ENCODE data around the gene SLC39A7. TPM values are rescaled to one million over a fixed set of nuclear protein-coding genes. Genes with fewer than 3 reads are reported as not detected.

SLC39A7 gene
- total and polyA plus RNA-seq, 9 donors: 66.1 to 136 (median 92.0) TPM

DNA sequence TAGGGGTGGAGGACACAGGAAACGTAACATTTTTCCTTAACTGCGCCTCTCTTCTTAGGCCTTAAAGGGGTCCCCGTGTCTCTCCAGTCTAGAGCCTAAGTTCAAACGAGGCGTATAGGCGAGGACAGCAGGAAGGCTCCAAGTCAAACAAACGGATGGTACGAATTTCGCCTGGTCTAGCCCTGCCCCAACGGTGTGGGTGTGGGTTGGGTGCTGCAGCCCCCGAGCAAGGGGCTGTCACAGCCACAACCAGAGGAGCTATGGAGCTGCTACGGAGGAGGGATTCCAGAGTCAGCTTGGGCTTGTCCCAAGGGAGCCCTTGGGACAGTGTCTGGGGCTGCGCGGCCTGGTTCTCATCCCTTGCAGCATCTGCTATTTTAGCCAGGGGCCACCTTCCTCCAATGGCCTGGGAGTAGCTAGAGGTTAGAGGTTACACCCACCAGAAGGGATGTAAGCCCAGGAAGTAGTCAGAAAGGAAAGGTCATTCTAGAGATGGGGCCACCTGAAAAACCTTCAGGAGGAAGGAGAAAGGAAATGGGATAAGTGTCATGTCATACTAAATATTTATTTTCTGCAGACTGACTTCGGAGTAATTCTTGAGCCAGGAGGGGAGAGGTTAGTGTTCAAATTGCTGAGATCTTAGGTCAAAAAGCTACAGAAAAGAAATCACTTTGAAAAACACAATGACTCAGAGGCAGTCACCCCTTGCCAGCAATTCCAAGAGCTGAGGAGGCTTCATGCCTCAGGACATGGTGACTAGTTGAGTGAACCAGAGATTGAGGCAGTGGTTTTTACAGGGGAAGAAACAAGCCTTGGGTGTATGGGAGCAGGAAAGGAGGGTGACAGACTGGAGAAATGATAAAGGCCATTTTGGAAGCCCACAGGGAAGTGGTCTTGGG is 49.3 kb downstream of the SLC39A7 start:
- Histone ChIP-seq H3K9me3 (replicated peaks; ENCODE audit: control insufficient read depth, low read depth, low read length) (no peaks in the 10 kb centered on the region), H3K4me3 (ENCODE audit: low read length) (peak overlapping the region; percentile 65), H3K27me3 (ENCODE audit: control insufficient read depth, insufficient read depth, low read length) (peaks cover 8% of the 10 kb centered on the region), H3K36me3 (ENCODE audit: control insufficient read depth, insufficient read depth, low read length) (peaks cover 17% of the 10 kb centered on the region), H3K4me1 (ENCODE audit: control insufficient read depth, insufficient read depth, low read length) (peaks cover 25% of the 10 kb centered on the region), H3K27ac (ENCODE audit: low read length) (peak overlapping the region; percentile 91)
- WGBS (ENCODE audit: insufficient coverage): 9% methylated on average over 12 of the region's 15 CpGs
- DNase-seq: peak; percentile 45

DNA sequence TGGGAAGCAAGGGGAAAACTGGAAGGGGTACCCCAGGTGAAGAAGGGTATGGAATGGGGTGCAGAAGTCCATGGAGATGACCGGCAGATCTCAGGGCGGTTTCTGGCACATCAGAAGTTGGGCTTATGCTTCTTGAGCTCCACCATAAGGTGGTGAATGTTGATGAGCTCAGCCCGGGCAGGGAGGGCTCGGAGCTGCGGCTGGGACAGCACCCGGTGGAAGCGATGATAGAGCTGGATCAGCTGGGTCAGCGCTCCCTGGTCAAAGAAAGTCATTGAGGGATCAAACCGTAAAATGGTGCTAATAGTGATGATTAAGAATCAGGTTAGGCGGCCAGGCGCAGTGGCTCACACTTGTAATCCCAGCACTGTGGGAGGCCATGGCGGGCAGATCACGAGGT is 50.1 kb downstream of the SLC39A7 start:
- no peaks in the 10 kb centered on the region for H3K9me3 ChIP-seq (replicated peaks; ENCODE audit: control insufficient read depth, low read depth, low read length)
- WGBS (ENCODE audit: insufficient coverage): 92% methylated on average over 10 of the region's 13 CpGs
- DNase-seq: no peak
- H3K4me3 ChIP-seq (ENCODE audit: low read length): no peak overlapping the region
- no peak overlapping the region for H3K27ac ChIP-seq (ENCODE audit: low read length)
- peaks cover 17% of the 10 kb centered on the region for H3K36me3 ChIP-seq (ENCODE audit: control insufficient read depth, insufficient read depth, low read length)
- peaks cover 25% of the 10 kb centered on the region for H3K4me1 ChIP-seq (ENCODE audit: control insufficient read depth, insufficient read depth, low read length)
- H3K27me3 ChIP-seq (ENCODE audit: control insufficient read depth, insufficient read depth, low read length): peaks cover 8% of the 10 kb centered on the region

- Histone ChIP-seq H3K9me3 (replicated peaks; ENCODE audit: control insufficient read depth, low read depth, low read length) (no peaks in the 10 kb centered on the region), H3K4me1 (ENCODE audit: control insufficient read depth, insufficient read depth, low read length) (peaks cover 25% of the 10 kb centered on the region), H3K4me3 (ENCODE audit: low read length) (no peak overlapping the region), H3K27me3 (ENCODE audit: control insufficient read depth, insufficient read depth, low read length) (peaks cover 4% of the 10 kb centered on the region), H3K27ac (ENCODE audit: low read length) (no peak overlapping the region), H3K36me3 (ENCODE audit: control insufficient read depth, insufficient read depth, low read length) (peaks cover 17% of the 10 kb centered on the region)
- no peak for DNase-seq
- WGBS (ENCODE audit: insufficient coverage): 93% methylated on average over 6 of the region's 6 CpGs
These were observed 50.8 kb downstream of the SLC39A7 start for GRCh38 chr6:33251395-33252012.

- Histone ChIP-seq H3K9me3 (replicated peaks; ENCODE audit: control insufficient read depth, low read depth, low read length) (no peaks in the 10 kb centered on the region), H3K4me1 (ENCODE audit: control insufficient read depth, insufficient read depth, low read length) (peaks cover 24% of the 10 kb centered on the region), H3K4me3 (ENCODE audit: low read length) (no peak overlapping the region), H3K27ac (ENCODE audit: low read length) (no peak overlapping the region), H3K27me3 (ENCODE audit: control insufficient read depth, insufficient read depth, low read length) (peaks cover 2% of the 10 kb centered on the region), H3K36me3 (ENCODE audit: control insufficient read depth, insufficient read depth, low read length) (peaks cover 25% of the 10 kb centered on the region)
- no peak for DNase-seq
These were observed 52.1 kb downstream of the SLC39A7 start for GRCh38 chr6:33252759-33253158.

Other genes starting within 250 kb of the SLC39A7 start
- 4.2 TPM for gene HLA-DMA, start 247.8 kb upstream of the SLC39A7 start, total RNA-seq
- gene HLA-DMA, start 247.8 kb upstream of the SLC39A7 start, polyA plus RNA-seq (ENCODE audit: insufficient read depth in 1 of 8, insufficient read length in 8 of 8, low replicate concordance in 1 of 8): 1 to 10 TPM; 2.6 to 6.9 (median 4.3) TPM
- gene BRD2, start 232.3 kb upstream of the SLC39A7 start, total RNA-seq: 86.8 TPM
- gene BRD2, start 232.3 kb upstream of the SLC39A7 start, polyA plus RNA-seq (ENCODE audit: insufficient read depth in 1 of 8, insufficient read length in 8 of 8, low replicate concordance in 1 of 8): 100 to 1,000 TPM; 141 to 169 (median 162) TPM
- gene HLA-DOA, start 191.3 kb upstream of the SLC39A7 start, total RNA-seq: 1.5 TPM
- 1 to 10 TPM; 1.2 to 3.9 (median 2.2) TPM for gene HLA-DOA, start 191.3 kb upstream of the SLC39A7 start, polyA plus RNA-seq (ENCODE audit: insufficient read depth in 1 of 8, insufficient read length in 8 of 8, low replicate concordance in 1 of 8)
- 18.6 TPM for gene HLA-DPA1, start 127.2 kb upstream of the SLC39A7 start, total RNA-seq
- 10 to 100 TPM; 11.4 to 18.7 (median 14.3) TPM for gene HLA-DPA1, start 127.2 kb upstream of the SLC39A7 start, polyA plus RNA-seq (ENCODE audit: insufficient read depth in 1 of 8, insufficient read length in 8 of 8, low replicate concordance in 1 of 8)
- gene HLA-DPB1, start 124.9 kb upstream of the SLC39A7 start, total RNA-seq: 12.1 TPM
- 10 to 100 TPM in 5 of 8 donors, 1 to 10 TPM in 3; 7.9 to 15.8 (median 11.1) TPM for gene HLA-DPB1, start 124.9 kb upstream of the SLC39A7 start, polyA plus RNA-seq (ENCODE audit: insufficient read depth in 1 of 8, insufficient read length in 8 of 8, low replicate concordance in 1 of 8)
- 172 TPM for gene COL11A2, start 8.4 kb upstream of the SLC39A7 start, total RNA-seq
- 100 to 1,000 TPM in 2 of 8 donors, 10 to 100 TPM in 6; 35.8 to 245 (median 53.2) TPM for gene COL11A2, start 8.4 kb upstream of the SLC39A7 start, polyA plus RNA-seq (ENCODE audit: insufficient read depth in 1 of 8, insufficient read length in 8 of 8, low replicate concordance in 1 of 8)
- gene RXRB, start 202 bp upstream of the SLC39A7 start, total RNA-seq: 22.9 TPM
- gene RXRB, start 202 bp upstream of the SLC39A7 start, polyA plus RNA-seq (ENCODE audit: insufficient read depth in 1 of 8, insufficient read length in 8 of 8, low replicate concordance in 1 of 8): 10 to 100 TPM; 38.2 to 44.4 (median 40.8) TPM
- gene HSD17B8, start 3.8 kb downstream of the SLC39A7 start, total RNA-seq: 12.1 TPM
- gene HSD17B8, start 3.8 kb downstream of the SLC39A7 start, polyA plus RNA-seq (ENCODE audit: insufficient read depth in 1 of 8, insufficient read length in 8 of 8, low replicate concordance in 1 of 8): 10 to 100 TPM in 6 of 8 donors, 1 to 10 TPM in 2; 7.8 to 15.1 (median 11.0) TPM
- 22.8 TPM for gene RING1, start 7.6 kb downstream of the SLC39A7 start, total RNA-seq
- gene RING1, start 7.6 kb downstream of the SLC39A7 start, polyA plus RNA-seq (ENCODE audit: insufficient read depth in 1 of 8, insufficient read length in 8 of 8, low replicate concordance in 1 of 8): 10 to 100 TPM; 33.6 to 46.6 (median 38.7) TPM
- 26.1 TPM for gene VPS52, start 71.0 kb downstream of the SLC39A7 start, total RNA-seq
- 10 to 100 TPM; 31.8 to 52.1 (median 36.7) TPM for gene VPS52, start 71.0 kb downstream of the SLC39A7 start, polyA plus RNA-seq (ENCODE audit: insufficient read depth in 1 of 8, insufficient read length in 8 of 8, low replicate concordance in 1 of 8)
- gene RPS18, start 71.2 kb downstream of the SLC39A7 start, total RNA-seq: 7,994 TPM
- 1,000 to 10,000 TPM; 4,705 to 6,376 (median 5,238) TPM for gene RPS18, start 71.2 kb downstream of the SLC39A7 start, polyA plus RNA-seq (ENCODE audit: insufficient read depth in 1 of 8, insufficient read length in 8 of 8, low replicate concordance in 1 of 8)
- 2.2 TPM for gene B3GALT4, start 76.3 kb downstream of the SLC39A7 start, total RNA-seq
- gene B3GALT4, start 76.3 kb downstream of the SLC39A7 start, polyA plus RNA-seq (ENCODE audit: insufficient read depth in 1 of 8, insufficient read length in 8 of 8, low replicate concordance in 1 of 8): 1 to 10 TPM; 1.5 to 2.6 (median 1.9) TPM
- 50.1 TPM for gene WDR46, start 88.4 kb downstream of the SLC39A7 start, total RNA-seq
- gene WDR46, start 88.4 kb downstream of the SLC39A7 start, polyA plus RNA-seq (ENCODE audit: insufficient read depth in 1 of 8, insufficient read length in 8 of 8, low replicate concordance in 1 of 8): 10 to 100 TPM; 60.9 to 81.5 (median 74.5) TPM
- 41.4 TPM for gene PFDN6, start 88.7 kb downstream of the SLC39A7 start, total RNA-seq
- 10 to 100 TPM; 45.9 to 57.6 (median 49.4) TPM for gene PFDN6, start 88.7 kb downstream of the SLC39A7 start, polyA plus RNA-seq (ENCODE audit: insufficient read depth in 1 of 8, insufficient read length in 8 of 8, low replicate concordance in 1 of 8)
- 28.4 TPM for gene RGL2, start 98.1 kb downstream of the SLC39A7 start, total RNA-seq
- gene RGL2, start 98.1 kb downstream of the SLC39A7 start, polyA plus RNA-seq (ENCODE audit: insufficient read depth in 1 of 8, insufficient read length in 8 of 8, low replicate concordance in 1 of 8): 10 to 100 TPM; 51.0 to 68.3 (median 57.1) TPM
- gene TAPBP, start 113.2 kb downstream of the SLC39A7 start, total RNA-seq: 16.0 TPM
- gene TAPBP, start 113.2 kb downstream of the SLC39A7 start, polyA plus RNA-seq (ENCODE audit: insufficient read depth in 1 of 8, insufficient read length in 8 of 8, low replicate concordance in 1 of 8): 10 to 100 TPM; 16.7 to 28.4 (median 21.9) TPM
- 14.0 TPM for gene ZBTB22, start 116.9 kb downstream of the SLC39A7 start, total RNA-seq
- 10 to 100 TPM; 13.7 to 18.6 (median 15.9) TPM for gene ZBTB22, start 116.9 kb downstream of the SLC39A7 start, polyA plus RNA-seq (ENCODE audit: insufficient read depth in 1 of 8, insufficient read length in 8 of 8, low replicate concordance in 1 of 8)
- 22.3 TPM for gene DAXX, start 122.1 kb downstream of the SLC39A7 start, total RNA-seq
- gene DAXX, start 122.1 kb downstream of the SLC39A7 start, polyA plus RNA-seq (ENCODE audit: insufficient read depth in 1 of 8, insufficient read length in 8 of 8, low replicate concordance in 1 of 8): 10 to 100 TPM; 28.2 to 44.3 (median 36.8) TPM
- 10.5 TPM for gene KIFC1, start 191.0 kb downstream of the SLC39A7 start, total RNA-seq
- gene KIFC1, start 191.0 kb downstream of the SLC39A7 start, polyA plus RNA-seq (ENCODE audit: insufficient read depth in 1 of 8, insufficient read length in 8 of 8, low replicate concordance in 1 of 8): 10 to 100 TPM; 19.3 to 37.6 (median 26.0) TPM
- gene PHF1, start 210.1 kb downstream of the SLC39A7 start, total RNA-seq: 26.3 TPM
- gene PHF1, start 210.1 kb downstream of the SLC39A7 start, polyA plus RNA-seq (ENCODE audit: insufficient read depth in 1 of 8, insufficient read length in 8 of 8, low replicate concordance in 1 of 8): 10 to 100 TPM; 41.6 to 56.0 (median 47.5) TPM
- gene CUTA, start 217.2 kb downstream of the SLC39A7 start, total RNA-seq: 103 TPM
- 100 to 1,000 TPM; 132 to 161 (median 146) TPM for gene CUTA, start 217.2 kb downstream of the SLC39A7 start, polyA plus RNA-seq (ENCODE audit: insufficient read depth in 1 of 8, insufficient read length in 8 of 8, low replicate concordance in 1 of 8)
- gene SYNGAP1, start 219.2 kb downstream of the SLC39A7 start, total RNA-seq: 4.5 TPM
- 10 to 100 TPM; 12.9 to 42.6 (median 20.2) TPM for gene SYNGAP1, start 219.2 kb downstream of the SLC39A7 start, polyA plus RNA-seq (ENCODE audit: insufficient read depth in 1 of 8, insufficient read length in 8 of 8, low replicate concordance in 1 of 8)